PC-3 (cell line): Measurements from ENCODE around the gene SLC30A3. TPM values are rescaled to one million over a fixed set of nuclear protein-coding genes. Genes with fewer than 3 reads are reported as not detected.

Experiments
- ATAC-seq: fragments of 200-7000 bp; cut with Tn5 transposase; 2 replicates; pipeline ENCODE4 v1.9.1; 2020; ENCODE audit warnings: mild to moderate bottlenecking, moderate library complexity
- BruUV-seq: library from RNA; stranded (reverse); fragments of 400-500 nt; replicated peaks from 2 replicates; lab custom pipeline; 2021; lab: Mats Ljungman, UMichigan
- CTCF ChIA-PET: fragments of 300-600 bp; sonication (Branson Sonifier 250); formaldehyde crosslinking; loops from one replicate; lab custom pipeline; 2022; ENCODE audit warnings: antibody characterized with exemption; lab: Charles Lee
- POLR2A ChIA-PET: fragments of 300-600 bp; sonication (Branson Sonifier 250); formaldehyde crosslinking; loops from one replicate; lab custom pipeline; 2022; ENCODE audit warnings: antibody characterized with exemption; ENCODE audit not compliant: unreplicated experiment; lab: Charles Lee
- DNase-seq: peaks from one replicate; pipeline ENCODE4 v3.0.0-alpha.2; 2015
- H2AFZ ChIP-seq: fragments of 300-600 bp; sonication (generic); 2 replicates; pipeline ENCODE4 v1.6.0; 2016; ENCODE audit warnings: antibody characterized with exemption, low read length
- H3F3A ChIP-seq: fragments of 300-600 bp; sonication (generic); one replicate; pipeline ENCODE4 v1.6.0; 2017; ENCODE audit warnings: antibody characterized with exemption, low read length, control low read depth, mild to moderate bottlenecking; ENCODE audit not compliant: unreplicated experiment
- H3K27ac ChIP-seq: fragments of 300-600 bp; sonication (generic); 2 replicates; pipeline ENCODE4 v1.5.1; 2016; ENCODE audit warnings: mild to moderate bottlenecking, low read length
- H3K27me3 ChIP-seq: fragments of 300-600 bp; sonication (generic); 2 replicates; pipeline ENCODE4 v1.6.1; 2016; ENCODE audit warnings: low read length, mixed read lengths
- H3K36me3 ChIP-seq: fragments of 300-600 bp; sonication (generic); 2 replicates; pipeline ENCODE4 v1.6.1; 2016; ENCODE audit warnings: low read depth, mixed run types, low read length, mixed read lengths
- H3K4me1 ChIP-seq: fragments of 300-600 bp; sonication (generic); 2 replicates; pipeline ENCODE4 v1.5.1; 2016; ENCODE audit warnings: low read length; ENCODE audit not compliant: insufficient read depth
- H3K4me2 ChIP-seq: fragments of 300-600 bp; sonication (generic); 2 replicates; pipeline ENCODE4 v1.6.0; 2016; ENCODE audit warnings: low read length
- H3K4me3 ChIP-seq: fragments of 300-600 bp; sonication (generic); 2 replicates; pipeline ENCODE4 v1.5.1; 2016; ENCODE audit warnings: mild to moderate bottlenecking, low read length, mixed read lengths
- H3K79me2 ChIP-seq: fragments of 300-600 bp; sonication (generic); 2 replicates; pipeline ENCODE4 v1.6.1; 2017; ENCODE audit warnings: low read length, mixed read lengths
- H3K9ac ChIP-seq: fragments of 300-600 bp; sonication (generic); 2 replicates; pipeline ENCODE4 v1.6.0; 2016; ENCODE audit warnings: mild to moderate bottlenecking, low read length
- H3K9me2 ChIP-seq: fragments of 300-600 bp; sonication (generic); replicated peaks from 2 replicates; pipeline ENCODE4 v1.6.1; 2016; ENCODE audit warnings: mixed run types, low read length, mixed read lengths
- H3K9me3 ChIP-seq: fragments of 300-600 bp; sonication (generic); 2 replicates; pipeline ENCODE4 v1.6.1; 2016; ENCODE audit warnings: low read length, mixed read lengths
- H4K20me1 ChIP-seq: fragments of 300-600 bp; sonication (generic); 2 replicates; pipeline ENCODE4 v1.6.1; 2016; ENCODE audit warnings: low read length, mixed read lengths
- EZH2 ChIP-seq: fragments of 300-600 bp; sonication (generic); IDR thresholded peaks from one replicate; pipeline ENCODE4 v1.6.1; 2017; ENCODE audit warnings: antibody characterized with exemption, mild to moderate bottlenecking, low read length; ENCODE audit not compliant: unreplicated experiment
- EZH2phosphoT487 ChIP-seq: fragments of 300-600 bp; sonication (generic); IDR thresholded peaks from 2 replicates; pipeline ENCODE4 v1.6.1; 2018; ENCODE audit warnings: mild to moderate bottlenecking, antibody characterized with exemption, low read length, borderline replicate concordance
- intact Hi-C: fragments of 100-400 bp; cut with micrococcal nuclease; formaldehyde crosslinking; loops from 2 replicates; pipeline ENCODE4 v1.9.0; 2023
- total RNA-seq: library from RNA; depleted of rRNA; stranded (reverse); fragments of >200 nt; gene quantifications from 2 replicates; pipeline ENCODE4 v1.2.3, GENCODE V29; 2014
- TF ChIP-seq, protein P1 (sequence below): fragments of 300-600 bp; sonication (generic); conservative IDR thresholded peaks from 2 replicates; pipeline ENCODE4 v1.5.1; 2017; ENCODE audit warnings: antibody characterized with exemption, low read depth, mild to moderate bottlenecking, low read length

The SLC30A3 gene
- total RNA-seq, 1 experiment from 2014 or later, result 0.36 TPM

- ATAC-seq, result peak; percentile 44
- Histone ChIP-seq H3K9me3 (no peaks in the 10 kb centered on the region), H3K27me3 (no peaks in the 10 kb centered on the region), H3F3A (no peaks in the 10 kb centered on the region), H2AFZ (peak within 1 kb of the TSS; percentile 59), H3K9ac (no peak within 1 kb of the TSS), H3K27ac (peak within 1 kb of the TSS; percentile 29; the same call in 1 of the 2 replicates), H4K20me1 (no peaks in the 10 kb centered on the region), H3K4me1 (peaks cover 20% of the 10 kb centered on the region), H3K4me3 (no peak within 1 kb of the TSS), H3K9me2 (no peaks in the 10 kb centered on the region), H3K4me2 (peak within 1 kb of the TSS; percentile 32), H3K79me2 (no peaks in the 10 kb centered on the region), H3K36me3 (no peaks in the 10 kb centered on the region)
- BruUV-seq, result no TSS peak
- DNase-seq, result peak; percentile 49
- POLR2A ChIA-PET, result interaction anchor here (0.6 kb wide), 1 partner anchor 70 kb away, joined by 3 read pairs; the partner anchor contains the start of genes ATRAID and SLC5A6
- CTCF ChIA-PET, result no interaction called here
- TF ChIP-seq, protein P1, sequence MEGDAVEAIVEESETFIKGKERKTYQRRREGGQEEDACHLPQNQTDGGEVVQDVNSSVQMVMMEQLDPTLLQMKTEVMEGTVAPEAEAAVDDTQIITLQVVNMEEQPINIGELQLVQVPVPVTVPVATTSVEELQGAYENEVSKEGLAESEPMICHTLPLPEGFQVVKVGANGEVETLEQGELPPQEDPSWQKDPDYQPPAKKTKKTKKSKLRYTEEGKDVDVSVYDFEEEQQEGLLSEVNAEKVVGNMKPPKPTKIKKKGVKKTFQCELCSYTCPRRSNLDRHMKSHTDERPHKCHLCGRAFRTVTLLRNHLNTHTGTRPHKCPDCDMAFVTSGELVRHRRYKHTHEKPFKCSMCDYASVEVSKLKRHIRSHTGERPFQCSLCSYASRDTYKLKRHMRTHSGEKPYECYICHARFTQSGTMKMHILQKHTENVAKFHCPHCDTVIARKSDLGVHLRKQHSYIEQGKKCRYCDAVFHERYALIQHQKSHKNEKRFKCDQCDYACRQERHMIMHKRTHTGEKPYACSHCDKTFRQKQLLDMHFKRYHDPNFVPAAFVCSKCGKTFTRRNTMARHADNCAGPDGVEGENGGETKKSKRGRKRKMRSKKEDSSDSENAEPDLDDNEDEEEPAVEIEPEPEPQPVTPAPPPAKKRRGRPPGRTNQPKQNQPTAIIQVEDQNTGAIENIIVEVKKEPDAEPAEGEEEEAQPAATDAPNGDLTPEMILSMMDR, result no peak
- no peak for TF ChIP-seq EZH2phosphoT487
- no peak for TF ChIP-seq EZH2
- intact Hi-C loops, result loop anchor here (5.0 kb wide), 1 partner anchor 70 kb away; the partner anchor contains the start of genes ATRAID and SLC5A6
These were observed 19.2 kb upstream of the SLC30A3 start, which contains the start of gene TRIM54 for GRCh38 chr2:27281855-27282559. Gene TRIM54, plus strand, starts transcription at chr2:27282429. Its CDS starts 303 bp downstream, at chr2:27282732.

GRCh38 chr2:27281442-27281841, 18.6 kb upstream of the SLC30A3 start:
- DNase-seq (no peak), ATAC-seq (no peak)
- CTCF ChIA-PET, result no interaction called here
- no peak overlapping the region for H3K4me3 ChIP-seq
- H3K4me2 ChIP-seq, result no peak overlapping the region
- POLR2A ChIA-PET, result no interaction called here
- H4K20me1 ChIP-seq, result no peaks in the 10 kb centered on the region
- peaks cover 20% of the 10 kb centered on the region for H3K4me1 ChIP-seq
- H3K27ac ChIP-seq, result no peak overlapping the region
- H3K36me3 ChIP-seq, result no peaks in the 10 kb centered on the region
- intact Hi-C loops, result loop anchor here (5.0 kb wide), 1 partner anchor 69 kb away; the partner anchor contains the start of genes ATRAID and SLC5A6
- no peaks in the 10 kb centered on the region for H3K27me3 ChIP-seq
- TF ChIP-seq EZH2 (no peak), EZH2phosphoT487 (no peak)
- TF ChIP-seq, protein P1, result no peak
- H3K9ac ChIP-seq, result no peak overlapping the region
- H2AFZ ChIP-seq, result no peak overlapping the region
- no peaks in the 10 kb centered on the region for H3K9me3 ChIP-seq
- BruUV-seq, result no TSS peak
- H3K79me2 ChIP-seq, result no peaks in the 10 kb centered on the region
- no peaks in the 10 kb centered on the region for H3K9me2 ChIP-seq
- no peaks in the 10 kb centered on the region for H3F3A ChIP-seq

DNA sequence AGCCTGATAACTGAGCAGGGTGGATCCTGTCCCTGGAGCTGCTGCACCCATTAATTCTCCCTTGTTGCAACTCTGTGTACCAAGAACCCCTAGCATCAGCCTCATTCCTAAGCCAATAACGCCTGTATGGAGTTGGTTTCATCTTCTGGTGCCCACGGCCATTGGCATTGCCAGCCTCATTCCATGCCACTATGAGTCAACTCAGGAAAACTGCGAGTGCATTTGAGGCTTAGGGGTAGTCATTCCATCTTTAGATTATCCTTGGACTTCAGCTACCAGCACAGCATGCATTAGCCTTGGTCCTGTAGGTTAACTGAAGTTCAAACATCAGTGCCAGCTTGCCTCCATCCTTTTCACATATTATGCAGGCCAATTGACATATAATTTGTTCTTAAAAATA, 18.0 kb upstream of the SLC30A3 start:
- intact Hi-C loops, result loop anchor here (1.0 to 5.0 kb wide), 3 partner anchors 22 to 183 kb away; partner anchors contain the start of genes ATRAID and SLC5A6
- Histone ChIP-seq H3K27ac (no peak overlapping the region), H3K79me2 (no peaks in the 10 kb centered on the region), H3K9ac (no peak overlapping the region), H3K4me1 (peaks cover 20% of the 10 kb centered on the region), H3K4me2 (no peak overlapping the region), H4K20me1 (no peaks in the 10 kb centered on the region), H3F3A (no peaks in the 10 kb centered on the region), H3K36me3 (no peaks in the 10 kb centered on the region), H3K27me3 (no peaks in the 10 kb centered on the region), H3K9me3 (no peaks in the 10 kb centered on the region), H3K9me2 (no peaks in the 10 kb centered on the region), H3K4me3 (no peak overlapping the region), H2AFZ (no peak overlapping the region)
- TF ChIP-seq, protein P1, result no peak
- TF ChIP-seq EZH2phosphoT487 (no peak), EZH2 (no peak)
- CTCF ChIA-PET, result no interaction called here
- no TSS peak for BruUV-seq
- ATAC-seq (no peak), DNase-seq (no peak)
- POLR2A ChIA-PET, result no interaction called here
